C4-2B (cell line): ENCODE measurements around the gene TRPV4.

Experiments used
- H3K27ac ChIP-seq: fragments of 450-650 bp; 2 replicates; pipeline ENCODE4 v1.5.1; 2017
- ZFX ChIP-seq: fragments of 450-650 bp; IDR thresholded peaks from 2 replicates; pipeline ENCODE4 v1.6.1; 2017
- TF ChIP-seq, protein P1 (sequence below): fragments of 450-650 bp; conservative IDR thresholded peaks from 2 replicates; pipeline ENCODE4 v1.5.1; 2017; ENCODE audit warnings: mild to moderate bottlenecking

The TRPV4 gene

DNA sequence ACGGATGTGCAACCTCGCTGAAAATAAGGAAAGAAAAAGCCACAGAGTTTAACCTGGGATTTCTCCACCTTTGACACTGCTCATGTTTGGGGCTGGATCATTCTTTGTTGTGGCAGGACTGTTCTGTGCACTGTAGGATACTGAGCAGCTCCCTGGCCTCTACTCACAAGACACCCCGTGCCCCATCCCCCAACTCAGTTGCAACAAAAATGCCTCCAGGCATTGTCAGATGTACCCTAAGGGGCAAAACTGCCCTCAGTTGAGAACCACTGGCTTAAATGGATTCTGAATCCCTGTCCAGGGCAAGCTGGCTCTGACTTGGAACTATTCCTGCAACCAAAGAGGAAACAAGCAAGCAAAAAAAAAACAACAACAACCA lies 45.0 kb upstream of the TRPV4 start:
- no peak overlapping the region for H3K27ac ChIP-seq
- no peak for TF ChIP-seq ZFX
- TF ChIP-seq, protein P1, sequence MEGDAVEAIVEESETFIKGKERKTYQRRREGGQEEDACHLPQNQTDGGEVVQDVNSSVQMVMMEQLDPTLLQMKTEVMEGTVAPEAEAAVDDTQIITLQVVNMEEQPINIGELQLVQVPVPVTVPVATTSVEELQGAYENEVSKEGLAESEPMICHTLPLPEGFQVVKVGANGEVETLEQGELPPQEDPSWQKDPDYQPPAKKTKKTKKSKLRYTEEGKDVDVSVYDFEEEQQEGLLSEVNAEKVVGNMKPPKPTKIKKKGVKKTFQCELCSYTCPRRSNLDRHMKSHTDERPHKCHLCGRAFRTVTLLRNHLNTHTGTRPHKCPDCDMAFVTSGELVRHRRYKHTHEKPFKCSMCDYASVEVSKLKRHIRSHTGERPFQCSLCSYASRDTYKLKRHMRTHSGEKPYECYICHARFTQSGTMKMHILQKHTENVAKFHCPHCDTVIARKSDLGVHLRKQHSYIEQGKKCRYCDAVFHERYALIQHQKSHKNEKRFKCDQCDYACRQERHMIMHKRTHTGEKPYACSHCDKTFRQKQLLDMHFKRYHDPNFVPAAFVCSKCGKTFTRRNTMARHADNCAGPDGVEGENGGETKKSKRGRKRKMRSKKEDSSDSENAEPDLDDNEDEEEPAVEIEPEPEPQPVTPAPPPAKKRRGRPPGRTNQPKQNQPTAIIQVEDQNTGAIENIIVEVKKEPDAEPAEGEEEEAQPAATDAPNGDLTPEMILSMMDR, result no peak

- TF ChIP-seq, protein P1, result no peak
- no peak for TF ChIP-seq ZFX
Observed at GRCh38 chr12:109877504-109878246, 44.5 kb upstream of the TRPV4 start.

GRCh38 chr12:109876406-109876805 lies 43.2 kb upstream of the TRPV4 start:
- TF ChIP-seq, protein P1, result no peak
- TF ChIP-seq ZFX, result no peak
- peak overlapping the region; percentile 68 for H3K27ac ChIP-seq

More at GRCh38 chr12:109877504-109878246, 44.5 kb upstream of the TRPV4 start:
- no peak overlapping the region for H3K27ac ChIP-seq

DNA sequence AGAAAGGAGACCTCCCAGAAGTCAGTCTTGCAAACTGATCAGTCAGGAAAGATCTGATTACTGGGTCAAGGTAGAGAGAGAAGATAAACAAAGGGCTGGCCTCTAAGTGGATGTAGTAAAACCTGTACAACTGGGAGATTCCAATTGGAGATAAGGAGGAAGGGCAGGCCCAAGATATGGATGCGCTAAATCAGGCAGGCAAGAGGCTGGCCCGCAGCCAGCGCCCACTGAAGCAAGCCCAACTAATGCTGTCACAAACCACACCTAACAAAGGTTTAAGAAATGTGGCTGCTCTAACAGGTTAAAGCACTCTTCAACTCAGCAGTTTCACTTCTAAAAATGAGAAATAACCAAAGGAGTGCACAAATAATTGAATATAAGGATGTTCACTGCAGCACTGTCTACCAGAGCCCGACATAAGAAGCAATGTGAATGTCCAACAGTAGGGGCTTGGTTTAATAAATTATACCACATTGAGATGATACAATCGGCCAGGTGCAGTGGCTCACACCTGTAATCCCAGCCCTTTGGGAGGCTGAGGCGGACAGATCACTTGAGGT lies 42.5 kb upstream of the TRPV4 start:
- TF ChIP-seq, protein P1, result no peak
- no peak for TF ChIP-seq ZFX
- peak overlapping the region; percentile 68 for H3K27ac ChIP-seq

DNA sequence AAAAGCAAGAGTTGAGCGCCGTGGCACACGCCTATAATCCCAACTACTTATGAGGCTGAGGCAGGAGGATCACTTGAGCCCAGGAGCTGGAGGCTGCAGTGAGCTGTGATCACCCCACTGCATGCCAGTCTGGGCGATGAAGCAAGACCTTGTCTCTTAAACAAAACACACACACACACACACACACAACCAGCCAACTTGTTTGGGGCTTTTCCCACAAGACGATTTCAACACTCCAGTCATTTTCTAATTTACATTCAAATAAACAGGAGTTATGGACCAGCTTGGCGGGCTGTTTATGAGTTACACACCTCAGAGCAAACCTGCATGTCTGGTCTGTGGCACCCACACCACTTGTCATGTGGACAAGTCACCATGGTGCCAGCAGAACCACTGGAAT lies 40.5 kb upstream of the TRPV4 start:
- TF ChIP-seq ZFX, result no peak
- TF ChIP-seq, protein P1, result no peak
- H3K27ac ChIP-seq, result no peak overlapping the region; the same call in 1 of the 2 replicates

DNA sequence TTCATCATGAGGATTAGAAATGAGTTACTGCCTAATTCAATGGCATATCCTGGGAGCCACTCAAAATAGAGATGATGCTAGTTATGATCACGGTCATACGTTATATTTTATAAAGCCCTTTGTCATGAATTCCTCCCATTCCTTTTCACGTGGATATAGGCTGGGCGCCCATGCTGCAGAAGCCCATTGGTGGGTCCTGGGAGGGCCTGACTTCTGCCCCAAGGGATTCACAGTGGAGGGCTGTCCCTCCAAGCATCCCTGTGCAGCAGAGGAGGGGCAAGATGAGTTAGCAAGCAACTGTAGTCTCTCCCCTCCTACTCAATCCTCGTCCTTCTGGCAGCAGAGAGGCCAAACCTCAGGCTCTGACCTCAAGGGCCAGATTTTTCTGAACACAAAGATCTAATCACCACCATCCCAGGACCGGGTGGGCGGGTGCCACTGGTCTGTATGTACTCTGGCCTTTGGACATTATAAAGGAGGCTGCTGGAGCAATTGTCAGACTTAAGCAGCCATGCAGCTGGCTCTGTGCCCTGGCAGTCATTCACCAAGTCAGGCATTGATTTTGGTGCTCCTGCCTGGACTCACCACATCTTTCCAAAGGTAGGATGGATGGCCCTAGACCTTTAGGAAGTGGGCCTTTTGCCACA lies 38.6 kb upstream of the TRPV4 start:
- 0 out of 2 replicates have a peak overlapping the region, but pooled peaks have one; percentile 0 for H3K27ac ChIP-seq

More for the DNA sequence above, 38.6 kb upstream of the TRPV4 start:
- TF ChIP-seq ZFX, result no peak
- TF ChIP-seq, protein P1, result no peak
